HG03159 (cell line): ENCODE results near the gene C18orf63.
"Not testable (repeated sequence)": the region's sequence is repeated elsewhere in the genome, so short reads cannot be mapped to it uniquely, and the experiment has no call there.

ENCODE experiments used
- ATAC-seq: cut with Tn5 transposase; IDR thresholded peaks from one replicate; pipeline ENCODE4 v1.9.1; 2021; ENCODE audit warnings: mild to moderate bottlenecking, moderate library complexity; ENCODE audit not compliant: unreplicated experiment

C18orf63 gene

GRCh38 chr18:74315464-74316256 is at the start of gene C18orf63:
C18orf63 (plus strand) TSS chr18:74315839; CDS start chr18:74317866, 2,027 bp downstream.
- ATAC-seq = no peak

- ATAC-seq = no peak
These were observed 49.5 kb upstream of the C18orf63 start for GRCh38 chr18:74266161-74266560.

DNA sequence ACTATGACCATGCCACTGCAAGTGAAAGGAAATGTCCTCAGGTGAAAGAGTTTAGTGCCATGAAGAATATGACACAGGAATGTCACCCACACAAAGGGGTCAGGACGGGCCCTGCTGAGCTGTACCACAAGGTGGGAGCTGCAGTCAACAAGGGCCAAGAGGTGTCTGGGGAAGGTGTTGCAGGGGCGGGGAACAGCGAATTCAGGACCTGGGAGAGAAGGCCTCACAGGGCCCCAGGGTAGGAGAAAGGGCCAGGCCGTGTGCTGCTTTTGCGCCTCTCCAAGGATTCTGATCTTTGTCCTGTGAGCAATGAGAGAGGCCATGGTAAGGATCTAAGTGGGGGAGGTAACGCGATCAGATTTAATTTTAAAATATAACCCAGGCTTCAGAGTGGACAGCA is 47.5 kb upstream of the C18orf63 start:
- ATAC-seq = no peak

- no peak for ATAC-seq
These were observed 46.6 kb upstream of the C18orf63 start for GRCh38 chr18:74268933-74269620.

GRCh38 chr18:74271635-74272034 is 44.0 kb upstream of the C18orf63 start:
- no peak for ATAC-seq

- ATAC-seq = no peak
These were observed 42.2 kb upstream of the C18orf63 start for GRCh38 chr18:74273394-74273793.

DNA sequence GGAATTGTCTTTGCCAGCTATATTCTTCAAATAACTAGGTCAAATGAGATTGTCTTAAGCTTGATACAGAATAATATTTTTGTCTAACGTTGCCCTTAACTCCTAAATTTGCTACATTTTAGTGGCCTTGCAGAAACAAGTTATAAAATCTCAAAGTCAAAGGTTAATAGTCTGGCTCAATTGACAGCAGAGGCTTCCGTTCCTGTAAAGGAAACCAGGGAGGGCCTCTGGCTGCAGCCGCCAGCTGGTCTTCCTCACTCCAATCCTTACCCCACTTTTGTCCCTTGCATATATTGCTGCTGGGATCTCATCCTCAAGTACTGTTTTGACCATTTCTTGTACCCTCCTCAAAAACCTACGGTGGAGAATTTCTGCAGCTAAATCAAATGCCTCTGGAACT is 40.9 kb upstream of the C18orf63 start:
- ATAC-seq = no peak

DNA sequence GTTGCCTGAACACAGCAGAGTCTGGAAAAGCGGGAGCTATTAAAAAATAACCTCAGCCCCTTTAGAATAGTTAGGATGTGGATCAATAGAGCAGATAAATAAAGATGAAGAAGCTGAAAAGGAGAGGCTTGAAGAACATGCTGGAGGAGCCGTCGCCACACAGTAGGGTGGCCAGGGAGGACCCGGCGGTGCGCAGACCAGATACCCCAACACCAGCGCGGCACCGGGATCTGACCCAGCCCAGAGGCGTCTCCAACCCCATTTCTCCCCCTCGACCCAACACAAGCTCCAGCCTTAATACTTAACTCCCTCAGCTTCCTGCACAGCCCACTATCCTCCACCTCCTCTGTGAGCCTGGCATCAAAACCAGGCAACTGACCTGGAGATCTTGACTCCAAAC is 39.9 kb upstream of the C18orf63 start:
- no peak for ATAC-seq

DNA sequence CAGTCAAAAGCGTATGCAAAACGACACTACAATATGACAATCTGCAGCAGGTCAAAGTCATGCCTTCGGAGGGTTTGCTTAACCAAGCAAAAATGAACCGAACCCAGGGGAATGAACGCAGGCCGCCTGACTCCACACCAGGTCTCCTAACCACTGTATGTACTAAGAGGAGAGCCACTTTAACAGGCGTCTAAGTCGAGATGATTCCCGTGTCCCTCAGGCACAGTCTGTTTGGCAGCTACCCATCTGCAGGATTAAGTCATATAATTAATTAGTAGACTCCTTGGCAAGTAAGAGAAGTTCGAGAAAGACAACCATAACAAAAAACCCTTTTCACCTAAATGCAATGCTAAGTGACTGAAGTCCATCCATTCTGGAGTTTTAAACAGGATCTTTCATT is 39.0 kb upstream of the C18orf63 start:
- no peak for ATAC-seq

GRCh38 chr18:74277296-74277695 is 38.3 kb upstream of the C18orf63 start:
- no peak for ATAC-seq

- ATAC-seq = no peak
These were observed 37.6 kb upstream of the C18orf63 start for GRCh38 chr18:74278058-74278457.

GRCh38 chr18:74278983-74279382 is 36.7 kb upstream of the C18orf63 start:
- ATAC-seq = no peak

- no peak for ATAC-seq
These were observed 34.3 kb upstream of the C18orf63 start for GRCh38 chr18:74281011-74281979.

DNA sequence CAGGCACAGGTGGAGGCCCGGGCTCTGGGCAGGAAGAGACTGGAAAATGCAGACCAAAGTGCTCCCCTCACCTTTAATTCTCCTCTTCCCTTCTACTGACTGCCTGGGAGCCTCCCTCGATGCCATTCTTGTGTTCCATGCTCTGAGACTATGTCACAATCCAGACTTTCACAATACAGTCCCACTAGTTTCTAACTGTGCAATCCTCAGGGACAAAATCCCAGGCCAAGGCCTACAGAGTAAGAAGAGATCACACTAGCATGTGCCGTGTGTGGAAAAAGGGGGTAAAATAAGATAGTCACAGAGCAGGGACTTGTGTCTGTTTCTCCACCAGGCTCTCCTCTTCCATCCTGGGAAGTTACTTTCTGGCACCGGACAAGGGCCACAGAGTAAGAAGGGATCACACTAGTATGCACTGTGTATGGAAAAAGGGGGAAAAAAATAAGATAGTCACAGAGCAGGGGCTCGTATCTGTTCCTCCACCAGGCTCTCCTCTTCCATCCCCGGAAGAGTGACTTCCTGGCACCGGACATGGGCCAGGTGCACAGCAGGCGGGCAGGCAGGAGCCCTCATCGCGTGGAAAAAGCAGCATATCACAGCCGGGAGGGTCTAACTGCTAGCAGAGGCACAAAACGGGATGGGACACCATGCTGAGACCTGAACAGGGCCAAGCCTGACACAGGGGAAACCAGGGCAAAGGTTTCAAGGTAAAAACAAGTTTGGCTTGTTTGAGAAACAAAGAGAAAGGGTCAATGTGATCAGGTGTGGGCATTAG is 33.5 kb upstream of the C18orf63 start:
- no peak for ATAC-seq

DNA sequence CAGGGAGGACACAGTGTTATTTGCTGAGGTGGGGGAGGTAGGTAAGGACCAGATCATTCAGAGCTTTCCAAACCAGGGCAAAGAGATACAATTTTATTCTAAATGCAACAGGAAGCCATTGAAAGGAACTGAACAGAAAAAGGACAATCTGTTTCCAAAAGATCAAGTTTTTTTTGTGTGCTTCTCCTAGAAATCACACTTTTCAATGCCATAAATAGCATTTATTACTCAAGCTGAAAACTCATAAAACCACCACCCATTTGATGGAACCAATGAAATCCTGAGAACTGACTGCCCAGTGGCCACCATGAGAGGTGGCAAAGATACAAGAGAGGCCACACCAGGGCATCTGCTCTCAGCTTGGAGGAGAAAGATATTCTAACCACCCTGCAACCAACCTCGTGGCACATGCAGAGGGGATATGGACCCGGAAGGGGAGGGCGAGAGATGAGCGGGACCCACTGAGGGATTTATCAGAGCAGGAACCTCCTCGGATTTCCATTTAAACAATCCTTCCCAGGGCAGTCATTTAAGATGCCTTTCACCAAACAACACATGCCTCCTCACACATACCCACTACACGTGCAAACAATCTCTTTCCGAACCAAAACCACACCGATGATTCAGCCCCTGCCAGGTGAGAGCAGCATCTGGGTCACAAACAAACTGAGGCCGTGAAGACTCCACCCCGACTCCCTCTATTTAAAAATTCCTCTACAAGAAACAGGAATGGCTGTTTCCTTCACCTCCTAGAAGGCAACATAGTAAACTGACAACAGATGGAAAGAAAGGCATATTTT is 32.7 kb upstream of the C18orf63 start:
- no peak for ATAC-seq

GRCh38 chr18:74283646-74284045 is 32.0 kb upstream of the C18orf63 start:
- ATAC-seq = no peak

GRCh38 chr18:74284191-74284979 is 31.3 kb upstream of the C18orf63 start:
- ATAC-seq = no peak

- no peak for ATAC-seq
These were observed 30.7 kb upstream of the C18orf63 start for GRCh38 chr18:74284980-74285355.

DNA sequence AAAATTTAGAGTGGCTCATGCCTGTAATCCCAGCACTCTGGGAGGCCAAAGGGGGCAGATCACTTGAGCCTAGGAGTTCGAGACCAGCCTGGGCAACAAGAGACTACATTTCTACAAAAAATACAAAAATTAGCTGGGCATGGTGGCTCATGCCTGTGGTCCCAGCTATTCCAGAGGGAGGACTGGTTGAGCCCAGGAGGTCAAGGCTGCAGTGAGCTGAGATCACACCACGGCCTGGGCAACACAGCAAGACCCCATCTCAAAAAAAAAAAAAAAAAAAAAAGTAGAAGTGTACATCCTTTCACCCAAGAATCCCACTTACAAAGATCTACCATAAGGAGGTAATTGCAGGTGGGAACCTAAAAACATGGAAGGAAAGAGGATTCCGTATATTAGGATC is 30.1 kb upstream of the C18orf63 start:
- ATAC-seq = not testable (repeated sequence)
